ENCODE data around the gene GPR179. TPM values are rescaled to one million over a fixed set of nuclear protein-coding genes. Genes with fewer than 3 reads are reported as not detected.

Gene GPR179
- total RNA-seq, 1 experiment from 2014 or later: 0.05 TPM

DNA sequence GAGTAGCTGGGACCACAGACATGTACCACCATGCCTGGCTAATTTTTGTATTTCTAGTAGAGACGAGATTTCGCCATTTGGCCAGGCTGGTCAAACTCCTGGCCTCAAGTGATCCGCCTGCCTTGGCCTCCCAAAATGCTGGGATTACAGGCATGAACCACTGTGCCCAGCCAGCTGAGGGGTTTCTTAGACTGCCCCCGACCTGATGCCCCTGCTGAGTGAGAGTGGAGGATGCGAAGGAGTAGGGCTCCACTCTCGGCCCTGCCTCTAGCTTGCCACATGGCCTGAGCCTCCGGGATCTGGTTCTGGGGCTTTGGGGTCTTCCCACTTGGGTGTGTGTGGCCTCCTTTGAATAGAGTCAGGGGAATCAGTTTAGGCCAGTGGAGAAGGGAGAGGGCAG is 11.0 kb downstream of the GPR179 start:
- DNase-seq: no peak
- Mint-ChIP-seq H3K27me3 (ENCODE audit: insufficient read depth, unreplicated experiment) (peaks cover 3% of the 10 kb centered on the region), H3K36me3 (ENCODE audit: insufficient read depth, unreplicated experiment) (peaks cover 10% of the 10 kb centered on the region), H3K4me1 (ENCODE audit: low read depth, unreplicated experiment) (no peaks in the 10 kb centered on the region), H3K9me3 (ENCODE audit: unreplicated experiment) (no peaks in the 10 kb centered on the region), H3K4me3 (ENCODE audit: unreplicated experiment) (no peak overlapping the region), H3K27ac (ENCODE audit: unreplicated experiment) (no peak overlapping the region)
- H3K4me1 ChIP-seq: no peaks in the 10 kb centered on the region
- no TSS peak for BruUV-seq (replicated peaks)
- H3K27me3 ChIP-seq (replicated peaks; ENCODE audit: control insufficient read depth, insufficient read depth, low read length): no peaks in the 10 kb centered on the region
- intact Hi-C loops (cut with micrococcal nuclease; ENCODE audit: unreplicated experiment): no loop called here
- CTCF ChIA-PET: interaction anchor here (0.8 to 2.1 kb wide), 4 partner anchors 9 to 82 kb away, joined by 3 to 12 read pairs (median 6); no protein-coding TSS in a partner anchor
- no peak overlapping the region for H3K4me3 ChIP-seq (ENCODE audit: low read depth, low read length)
- no peaks in the 10 kb centered on the region for H3K9me3 ChIP-seq
- H3K36me3 ChIP-seq (ENCODE audit: control insufficient read depth, insufficient read depth, low read length): no peaks in the 10 kb centered on the region
- TF ChIP-seq CTCF (IDR thresholded peaks at IDR 0.05; ENCODE audit: insufficient read depth in 1 of 2, low read depth in 1 of 2, low read length in 1 of 2, severe bottlenecking in 1 of 2, unreplicated experiment in 1 of 2): no peak
- POLR2A ChIA-PET: no interaction called here

DNA sequence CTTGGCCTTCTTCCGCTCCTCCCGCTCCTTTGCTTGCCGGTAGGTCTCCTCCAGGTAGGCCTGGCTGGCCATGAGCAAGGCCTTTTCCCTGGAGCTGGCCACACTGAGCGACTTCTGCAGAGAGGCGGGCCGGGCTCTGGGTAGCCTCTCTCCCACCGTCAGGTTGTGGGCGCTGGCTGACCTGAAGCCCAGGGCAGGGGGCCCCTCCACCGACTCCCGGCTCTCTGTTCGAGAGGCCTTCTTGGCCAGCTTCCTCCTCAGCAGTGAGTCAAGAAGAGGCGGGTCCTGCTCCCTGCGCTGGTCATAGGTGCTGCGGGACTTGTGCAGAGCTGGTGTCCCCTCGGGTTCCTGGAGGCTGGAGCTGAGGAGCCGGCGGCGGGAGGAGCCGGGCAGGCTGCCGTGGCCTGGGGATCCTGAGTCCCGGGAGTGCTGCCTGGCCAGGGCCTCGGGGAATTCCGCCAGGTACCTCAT is 12.8 kb downstream of the GPR179 start:
- Mint-ChIP-seq H3K36me3 (ENCODE audit: insufficient read depth, unreplicated experiment) (peaks cover 17% of the 10 kb centered on the region), H3K9me3 (ENCODE audit: unreplicated experiment) (no peaks in the 10 kb centered on the region), H3K27me3 (ENCODE audit: insufficient read depth, unreplicated experiment) (peaks cover 3% of the 10 kb centered on the region), H3K27ac (ENCODE audit: unreplicated experiment) (no peak overlapping the region), H3K4me1 (ENCODE audit: low read depth, unreplicated experiment) (peaks cover 6% of the 10 kb centered on the region), H3K4me3 (ENCODE audit: unreplicated experiment) (no peak overlapping the region)
- TF ChIP-seq CTCF (IDR thresholded peaks at IDR 0.05; ENCODE audit: insufficient read depth in 1 of 2, low read depth in 1 of 2, low read length in 1 of 2, severe bottlenecking in 1 of 2, unreplicated experiment in 1 of 2): no peak
- Histone ChIP-seq H3K9me3 (no peaks in the 10 kb centered on the region), H3K27me3 (replicated peaks; ENCODE audit: control insufficient read depth, insufficient read depth, low read length) (no peaks in the 10 kb centered on the region), H3K4me3 (ENCODE audit: low read depth, low read length) (no peak overlapping the region), H3K4me1 (peaks cover 2% of the 10 kb centered on the region; the same call in 1 of the 2 replicates), H3K36me3 (ENCODE audit: control insufficient read depth, insufficient read depth, low read length) (no peaks in the 10 kb centered on the region)
- BruUV-seq (replicated peaks): no TSS peak
- DNase-seq: no peak
- POLR2A ChIA-PET: no interaction called here
- CTCF ChIA-PET: interaction anchor here (1.2 to 2.1 kb wide), 2 partner anchors 13 to 18 kb away, joined by 3 to 12 read pairs; no protein-coding TSS in a partner anchor
- intact Hi-C loops (cut with micrococcal nuclease; ENCODE audit: unreplicated experiment): no loop called here

GRCh38 chr17:38329808-38330730 is 13.7 kb downstream of the GPR179 start:
- no peak for DNase-seq
- ChIA-PET POLR2A (no interaction called here), CTCF (interaction anchor here (0.6 to 2.1 kb wide), 4 partner anchors 14 to 83 kb away, joined by 3 to 12 read pairs (median 4); no protein-coding TSS in a partner anchor)
- Histone ChIP-seq H3K27me3 (replicated peaks; ENCODE audit: control insufficient read depth, insufficient read depth, low read length) (no peaks in the 10 kb centered on the region), H3K9me3 (no peaks in the 10 kb centered on the region), H3K4me3 (ENCODE audit: low read depth, low read length) (no peak overlapping the region), H3K36me3 (ENCODE audit: control insufficient read depth, insufficient read depth, low read length) (no peaks in the 10 kb centered on the region), H3K4me1 (peaks cover 9% of the 10 kb centered on the region)
- BruUV-seq (replicated peaks): no TSS peak
- peaks cover 14% of the 10 kb centered on the region for H3K4me1 Mint-ChIP-seq (ENCODE audit: low read depth, unreplicated experiment)
- H3K9me3 Mint-ChIP-seq (ENCODE audit: unreplicated experiment): no peaks in the 10 kb centered on the region
- no peak overlapping the region for H3K4me3 Mint-ChIP-seq (ENCODE audit: unreplicated experiment)
- intact Hi-C loops (cut with micrococcal nuclease; ENCODE audit: unreplicated experiment): no loop called here
- no peak for TF ChIP-seq CTCF (IDR thresholded peaks at IDR 0.05; ENCODE audit: insufficient read depth in 1 of 2, low read depth in 1 of 2, low read length in 1 of 2, severe bottlenecking in 1 of 2, unreplicated experiment in 1 of 2)
- H3K27ac Mint-ChIP-seq (ENCODE audit: unreplicated experiment): peak overlapping the region; percentile 23
- peaks cover 17% of the 10 kb centered on the region for H3K36me3 Mint-ChIP-seq (ENCODE audit: insufficient read depth, unreplicated experiment)
- peaks cover 3% of the 10 kb centered on the region for H3K27me3 Mint-ChIP-seq (ENCODE audit: insufficient read depth, unreplicated experiment)

Measured in Caco-2 (cell line).